ENCODE measurements around the gene FRMPD4.

GRCh38 chrX:12441381-12442128, 303.3 kb downstream of the FRMPD4 start:
- TF ChIP-seq GATA2 (IDR thresholded peaks at IDR 0.05; ENCODE audit: low read depth, low read length) (no peak), GATA3 (IDR thresholded peaks at IDR 0.05; ENCODE audit: low read depth, low read length) (no peak)

Measured in SH-SY5Y (cell line).